PC-9 (cell line): ENCODE measurements around the gene FOXM1. TPM values are rescaled to one million over a fixed set of nuclear protein-coding genes. Genes with fewer than 3 reads are reported as not detected.

Experiments
- BruUV-seq: library from RNA; stranded (reverse); fragments of 400-500 nt; replicated peaks from 2 replicates; lab custom pipeline; 2021; lab: Mats Ljungman, UMichigan
- CTCF ChIA-PET: fragments of 300-600 bp; sonication (Branson Sonifier 250); formaldehyde crosslinking; loops from one replicate; lab custom pipeline; 2022; ENCODE audit warnings: antibody characterized with exemption; lab: Charles Lee
- POLR2A ChIA-PET: fragments of 300-600 bp; sonication (Branson Sonifier 250); formaldehyde crosslinking; loops from one replicate; lab custom pipeline; 2022; ENCODE audit warnings: antibody characterized with exemption; ENCODE audit not compliant: unreplicated experiment; lab: Charles Lee
- DNase-seq, 2 experiments: peaks; one replicate each; pipeline versions ENCODE4 v3.0.0 to v3.0.0-alpha.2; 2015 to 2022; ENCODE audit warnings: mixed read lengths in 1 of 2
- H2AFZ ChIP-seq: fragments of 200-600 bp; sonication (generic); 2 replicates; pipeline ENCODE4 v1.8.1; 2017; ENCODE audit warnings: antibody characterized with exemption
- H3F3A ChIP-seq: fragments of 200-600 bp; sonication (generic); 2 replicates; pipeline ENCODE4 v1.8.1; 2017; ENCODE audit warnings: antibody characterized with exemption, mild to moderate bottlenecking, low read depth; ENCODE audit not compliant: insufficient read depth
- H3K27ac ChIP-seq: fragments of 200-600 bp; sonication (generic); 2 replicates; pipeline ENCODE4 v1.6.1; 2016; ENCODE audit warnings: mixed run types
- H3K27me3 ChIP-seq: fragments of 200-600 bp; sonication (generic); 2 replicates; pipeline ENCODE4 v1.6.1; 2016; ENCODE audit warnings: low read depth, mixed run types; ENCODE audit not compliant: insufficient read depth
- H3K36me3 ChIP-seq: fragments of 200-600 bp; sonication (generic); 2 replicates; pipeline ENCODE4 v1.6.1; 2016; ENCODE audit warnings: low read depth, mixed run types
- H3K4me1 ChIP-seq: fragments of 200-600 bp; sonication (generic); replicated peaks from 2 replicates; pipeline ENCODE4 v1.6.1; 2016; ENCODE audit warnings: mixed run types; ENCODE audit not compliant: insufficient read depth
- H3K4me2 ChIP-seq: fragments of 200-600 bp; sonication (generic); 2 replicates; pipeline ENCODE4 v1.6.1; 2017; ENCODE audit warnings: mixed run types
- H3K4me3 ChIP-seq: fragments of 200-600 bp; sonication (generic); 2 replicates; pipeline ENCODE4 v1.6.1; 2016; ENCODE audit warnings: mixed run types
- H3K79me2 ChIP-seq: fragments of 200-600 bp; sonication (generic); 2 replicates; pipeline ENCODE4 v1.6.1; 2017; ENCODE audit warnings: low read depth, mixed run types
- H3K9me2 ChIP-seq: fragments of 200-600 bp; sonication (generic); 2 replicates; pipeline ENCODE4 v1.8.1; 2017; ENCODE audit warnings: mild to moderate bottlenecking; ENCODE audit not compliant: insufficient read depth
- H3K9me3 ChIP-seq: fragments of 200-600 bp; sonication (generic); 2 replicates; pipeline ENCODE4 v1.8.1; 2016; ENCODE audit warnings: low read depth; ENCODE audit not compliant: insufficient read depth
- H4K20me1 ChIP-seq: fragments of 200-600 bp; sonication (generic); 2 replicates; pipeline ENCODE4 v1.8.1; 2017; ENCODE audit not compliant: insufficient read depth
- CTCF ChIP-seq: fragments of 200-600 bp; sonication (generic); conservative IDR thresholded peaks from 2 replicates; pipeline ENCODE4 v1.6.1; 2017; ENCODE audit warnings: mixed run types, antibody characterized with exemption, mild to moderate bottlenecking, moderate library complexity
- EZH2 ChIP-seq: fragments of 200-600 bp; sonication (generic); IDR thresholded peaks from 2 replicates; pipeline ENCODE4 v1.8.0; 2017; ENCODE audit warnings: antibody characterized with exemption, low read depth
- intact Hi-C: fragments of 100-400 bp; cut with micrococcal nuclease; formaldehyde crosslinking; loops from one replicate; pipeline ENCODE4 v1.10.0; 2022; ENCODE audit not compliant: unreplicated experiment
- total RNA-seq: library from RNA; stranded (reverse); gene quantifications from 2 replicates; pipeline ENCODE4 v1.2.3, GENCODE V29; 2021

The FOXM1 gene
- total RNA-seq, 1 experiment from 2014 or later = 225 TPM

- peak within 1 kb of the TSS; percentile 78 for H3K4me3 ChIP-seq
- no peaks in the 10 kb centered on the region for H3K9me2 ChIP-seq
- H4K20me1 ChIP-seq = 0 out of 2 replicates have a peak, but pooled peaks cover 7% of the 10 kb centered on the region
- TSS peak; percentile 67 for BruUV-seq
- H3K4me1 ChIP-seq = peaks cover 16% of the 10 kb centered on the region
- peak; percentile 96 to 98 for DNase-seq
- H3K36me3 ChIP-seq = 0 out of 2 replicates have a peak, but pooled peaks cover 3% of the 10 kb centered on the region
- ChIA-PET CTCF (interaction anchor here (0.6 to 1.2 kb wide), 2 partner anchors 16 to 72 kb away, joined by 3 to 5 read pairs; no protein-coding TSS in a partner anchor), POLR2A (interaction anchor here (0.5 to 0.6 kb wide), 3 partner anchors 17 to 133 kb away, joined by 6 to 19 read pairs (median 10); no protein-coding TSS in a partner anchor)
- no peaks in the 10 kb centered on the region for H3K27me3 ChIP-seq
- H2AFZ ChIP-seq = peak within 1 kb of the TSS; percentile 85
- TF ChIP-seq CTCF (no peak), EZH2 (no peak)
- no peaks in the 10 kb centered on the region for H3K9me3 ChIP-seq
- H3F3A ChIP-seq = peaks cover 12% of the 10 kb centered on the region
- peak within 1 kb of the TSS; percentile 76 for H3K27ac ChIP-seq
- H3K79me2 ChIP-seq = peaks cover 33% of the 10 kb centered on the region
- H3K4me2 ChIP-seq = peak within 1 kb of the TSS; percentile 83
- intact Hi-C loops = loop anchor here (1.0 kb wide), 5 partner anchors 17 to 229 kb away; partner anchors contain the start of genes FOXM1 and RHNO1
Observed at GRCh38 chr12:2812290-2813213, 64.4 kb downstream of the FOXM1 start, which contains the start of gene ITFG2. ITFG2 (plus strand) TSS chr12:2812668; CDS start chr12:2812761, 93 bp downstream.

- H3K27ac ChIP-seq = peak overlapping the region; percentile 41
- no peaks in the 10 kb centered on the region for H3K9me3 ChIP-seq
- POLR2A ChIA-PET = interaction anchor here (0.6 kb wide), 2 partner anchors 16 to 68 kb away, joined by 6 to 10 read pairs; no protein-coding TSS in a partner anchor
- no peak for TF ChIP-seq CTCF
- no peak for TF ChIP-seq EZH2
- H3K9me2 ChIP-seq = no peaks in the 10 kb centered on the region
- peak overlapping the region; percentile 78 for H3K4me3 ChIP-seq
- H4K20me1 ChIP-seq = 0 out of 2 replicates have a peak, but pooled peaks cover 5% of the 10 kb centered on the region
- H3K4me1 ChIP-seq = peaks cover 16% of the 10 kb centered on the region
- peak in 1 of 2 experiments; percentile 34 for DNase-seq
- H3K27me3 ChIP-seq = no peaks in the 10 kb centered on the region
- CTCF ChIA-PET = interaction anchor here (0.6 kb wide), 1 partner anchor 73 kb away, joined by 5 read pairs; no protein-coding TSS in a partner anchor
- H2AFZ ChIP-seq = peak overlapping the region; percentile 63
- peaks cover 33% of the 10 kb centered on the region for H3K79me2 ChIP-seq
- H3F3A ChIP-seq = peaks cover 20% of the 10 kb centered on the region
- intact Hi-C loops = loop anchor here (1.0 kb wide), 3 partner anchors 16 to 146 kb away; partner anchors contain the start of genes FOXM1 and RHNO1
- no TSS peak for BruUV-seq
- peak overlapping the region; percentile 83 for H3K4me2 ChIP-seq
- 0 out of 2 replicates have a peak, but pooled peaks cover 3% of the 10 kb centered on the region for H3K36me3 ChIP-seq
Observed at GRCh38 chr12:2811801-2812200, 65.2 kb downstream of the FOXM1 start.

Other genes starting within 250 kb of the FOXM1 start
- 189 and 226 TPM in 2 replicates for gene FKBP4, start 82.2 kb downstream of the FOXM1 start, total RNA-seq
- 33.3 and 41.3 TPM in 2 replicates for gene ITFG2, start 64.5 kb downstream of the FOXM1 start, total RNA-seq
- gene NRIP2, start 42.1 kb downstream of the FOXM1 start, total RNA-seq = not detected in 2 replicates
- gene TEX52, start 20.1 kb downstream of the FOXM1 start, total RNA-seq = not detected in 2 replicates
- gene RHNO1, start within 50 bp of the FOXM1 start, total RNA-seq = 60.1 and 77.9 TPM in 2 replicates
- gene TULP3, start 13.7 kb upstream of the FOXM1 start, total RNA-seq = 39.0 and 54.6 TPM in 2 replicates
- 47.7 and 56.0 TPM in 2 replicates for gene TEAD4, start 82.2 kb upstream of the FOXM1 start, total RNA-seq
- 8.9 and 9.6 TPM in 2 replicates for gene TSPAN9, start 200.2 kb upstream of the FOXM1 start, total RNA-seq